Astrocyte of the spinal cord (primary cell): ENCODE results near the gene FRMPD2.

Experiments used
- DNase-seq: peaks from one replicate; pipeline ENCODE4 v3.0.0; 2011; ENCODE audit warnings: low read depth, low spot score
- H3K4me3 ChIP-seq: 2 replicates; pipeline ENCODE4 v1.5.1; 2011; ENCODE audit warnings: low read depth, mild to moderate bottlenecking, low read length, moderate library complexity
- CTCF ChIP-seq: IDR thresholded peaks from 2 replicates; pipeline ENCODE4 v1.5.1; 2012; ENCODE audit warnings: low read depth, mild to moderate bottlenecking, low read length, inconsistent platforms
- in situ Hi-C: cut with HindIII; loops from 2 replicates; pipeline ENCODE4 v1.10.0; 2017; ENCODE audit warnings: low sequenced_read_pairs

The FRMPD2 gene

DNA sequence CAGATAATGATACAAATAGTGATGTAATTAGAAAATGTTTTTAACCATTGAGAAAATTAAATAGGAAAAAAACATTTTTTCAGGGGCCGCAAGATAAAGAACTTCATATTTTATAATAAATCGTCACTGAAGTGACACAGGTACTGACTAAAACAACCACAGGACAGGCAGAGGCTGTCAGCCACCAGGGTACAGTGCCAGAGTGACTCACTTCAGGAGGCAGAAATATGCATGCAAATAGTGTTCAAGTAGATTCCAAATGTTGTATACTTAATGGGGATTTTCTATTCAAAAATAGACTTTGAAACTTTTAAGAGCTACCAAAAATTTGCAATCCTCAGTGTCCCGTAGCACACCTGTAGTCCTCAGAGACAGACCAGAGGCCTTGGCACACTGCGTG is 68.6 kb downstream of the FRMPD2 start:
- in situ Hi-C loops, result no loop called here
- no peak overlapping the region for H3K4me3 ChIP-seq
- TF ChIP-seq CTCF, result no peak
- DNase-seq, result no peak

GRCh38 chr10:48199580-48200377 is 74.7 kb downstream of the FRMPD2 start:
- no peak overlapping the region for H3K4me3 ChIP-seq
- in situ Hi-C loops, result no loop called here
- TF ChIP-seq CTCF, result no peak
- DNase-seq, result peak; percentile 66

DNA sequence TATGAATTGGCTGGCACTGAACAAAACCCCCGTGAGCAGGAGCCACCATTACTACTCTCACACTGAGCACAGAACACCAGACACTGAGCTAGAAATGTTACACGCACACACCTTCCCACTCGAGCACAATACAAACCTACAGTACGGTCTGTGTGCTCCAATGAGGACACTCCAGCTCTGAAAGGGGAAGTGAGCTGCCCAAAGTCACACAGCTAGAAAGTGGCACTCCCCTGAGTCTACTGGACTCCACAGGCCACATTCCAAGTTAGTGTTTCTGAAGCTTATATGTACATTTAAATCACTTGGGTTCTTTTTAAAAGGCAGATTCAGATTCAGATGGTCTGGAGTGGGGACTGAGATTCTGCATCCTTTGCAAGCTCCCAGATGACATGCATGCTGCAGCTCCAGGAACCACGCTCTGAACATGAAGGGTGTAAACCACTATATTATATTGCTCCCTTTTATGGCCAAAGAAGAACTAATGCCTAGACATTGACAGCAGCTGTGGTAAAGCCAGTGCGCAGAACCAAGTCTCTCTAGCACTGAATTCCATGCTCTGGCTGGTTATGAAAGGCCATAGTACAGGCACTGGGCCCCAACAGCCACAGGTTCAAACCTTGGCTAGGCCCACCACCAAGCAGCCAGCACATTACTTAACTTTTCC is 77.1 kb downstream of the FRMPD2 start:
- no peak for DNase-seq
- TF ChIP-seq CTCF, result no peak
- in situ Hi-C loops, result no loop called here
- H3K4me3 ChIP-seq, result no peak overlapping the region

DNA sequence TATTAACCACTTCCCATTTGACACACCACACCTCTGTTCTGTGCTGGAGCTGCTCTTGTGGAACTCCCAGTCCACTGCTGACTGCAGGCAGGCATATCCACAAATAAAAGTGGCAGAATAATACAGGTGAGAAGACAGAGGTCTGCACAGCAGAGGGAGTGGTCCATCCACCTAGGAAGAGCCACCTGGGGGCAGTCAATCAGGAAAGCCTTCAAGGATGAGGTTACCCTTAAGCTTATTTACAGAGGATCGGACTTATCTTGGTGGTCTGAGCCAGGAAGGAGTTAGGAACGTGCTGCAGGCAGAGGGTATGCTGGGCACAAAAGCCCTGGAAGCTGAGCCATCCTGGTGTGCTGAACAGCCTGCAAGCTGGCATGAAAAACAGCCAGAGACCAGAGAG is 78.7 kb downstream of the FRMPD2 start:
- no peak overlapping the region for H3K4me3 ChIP-seq
- TF ChIP-seq CTCF, result no peak
- in situ Hi-C loops, result no loop called here

GRCh38 chr10:48194830-48195229 is 79.7 kb downstream of the FRMPD2 start:
- DNase-seq, result no peak
- no peak overlapping the region for H3K4me3 ChIP-seq
- no peak for TF ChIP-seq CTCF
- in situ Hi-C loops, result no loop called here

More for the DNA sequence above, 78.7 kb downstream of the FRMPD2 start:
- no peak for DNase-seq

GRCh38 chr10:48193556-48193955 is 80.9 kb downstream of the FRMPD2 start:
- no peak for TF ChIP-seq CTCF
- H3K4me3 ChIP-seq, result no peak overlapping the region
- DNase-seq, result no peak
- in situ Hi-C loops, result no loop called here
